Endodermal cell (in vitro differentiated cells): Measurements from ENCODE around the gene PPP2R2C. TPM values are rescaled to one million over a fixed set of nuclear protein-coding genes. Genes with fewer than 3 reads are reported as not detected.

Experiments used
- DNase-seq: peaks from one replicate; pipeline ENCODE4 v3.0.0-alpha.2; 2017
- H3K27ac ChIP-seq: 2 replicates; pipeline ENCODE4 v1.5.1; 2013; ENCODE audit warnings: mild to moderate bottlenecking, low read depth, low read length, moderate library complexity
- H3K27me3 ChIP-seq: 2 replicates; pipeline ENCODE4 v1.6.1; 2013; ENCODE audit warnings: mild to moderate bottlenecking, low read length, moderate library complexity; ENCODE audit not compliant: insufficient read depth, control insufficient read depth, poor library complexity, severe bottlenecking
- H3K36me3 ChIP-seq: 2 replicates; pipeline ENCODE4 v1.7.0; 2013; ENCODE audit warnings: mild to moderate bottlenecking, low read length, moderate library complexity; ENCODE audit not compliant: control insufficient read depth, insufficient read depth
- H3K4me1 ChIP-seq: one replicate; pipeline ENCODE4 v1.7.0; 2013; ENCODE audit warnings: low read length; ENCODE audit not compliant: control insufficient read depth, insufficient read depth
- H3K4me3 ChIP-seq: 2 replicates; pipeline ENCODE4 v1.5.1; 2013; ENCODE audit warnings: mild to moderate bottlenecking, low read length, moderate library complexity
- H3K9ac ChIP-seq: 2 replicates; pipeline ENCODE4 v1.6.1; 2013; ENCODE audit warnings: mild to moderate bottlenecking, low read length, moderate library complexity; ENCODE audit not compliant: poor library complexity, severe bottlenecking; ENCODE audit errors: extremely low read depth
- H3K9me3 ChIP-seq: 2 replicates; pipeline ENCODE4 v1.6.1; 2013; ENCODE audit warnings: mild to moderate bottlenecking, low read length, moderate library complexity; ENCODE audit not compliant: control insufficient read depth
- H3K27ac Mint-ChIP-seq: 2 replicates; pipeline ENCODE4 v1.8.0; 2020; ENCODE audit warnings: mixed read lengths
- H3K27me3 Mint-ChIP-seq: 2 replicates; pipeline ENCODE4 v1.8.0; 2021; ENCODE audit warnings: mild to moderate bottlenecking, mixed read lengths; ENCODE audit not compliant: insufficient read depth
- H3K36me3 Mint-ChIP-seq: 2 replicates; pipeline ENCODE4 v1.8.0; 2020; ENCODE audit warnings: low read depth, mixed read lengths
- H3K4me1 Mint-ChIP-seq: 2 replicates; pipeline ENCODE4 v1.8.0; 2020; ENCODE audit warnings: mixed read lengths
- H3K4me3 Mint-ChIP-seq: 2 replicates; pipeline ENCODE4 v1.8.0; 2020; ENCODE audit warnings: mild to moderate bottlenecking, moderate library complexity, mixed read lengths
- H3K9me3 Mint-ChIP-seq: 2 replicates; pipeline ENCODE4 v1.8.0; 2020; ENCODE audit warnings: mild to moderate bottlenecking, mixed read lengths
- CTCF ChIP-seq: fragments of 200-600 bp; sonication (generic); conservative IDR thresholded peaks from 2 replicates; pipeline ENCODE4 v1.5.0; 2021; ENCODE audit warnings: antibody characterized with exemption, mild to moderate bottlenecking
- WGBS, 2 experiments: methylation state at CpG; one replicate each; pipeline versions ENCODE4 v1.1.5 to v1.1.7; 2013; ENCODE audit warnings: missing lambda C conversion rate in 2 of 2, mixed read lengths in 1 of 2; ENCODE audit not compliant: insufficient coverage in 1 of 2, insufficient read length in 1 of 2; 5-methylcytosine and 5-hydroxymethylcytosine counted together
- total RNA-seq, 2 donors: library from RNA; stranded (reverse); fragmentation: NEBNext Ultra II Directional in 1 of 2; extraction: Animal tissue kit (Norgen Biotek cat#: 25700) in 1 of 2; gene quantifications; 2 replicates in 1 of 2; 3 replicates in 1 of 2; pipeline ENCODE4 v1.2.1, GENCODE V29; 2021

Gene PPP2R2C
- total RNA-seq, 2 donors from 2014 or later, result 4.4 to 19.2 TPM

- H3K4me1 ChIP-seq, result peaks cover 2% of the 10 kb centered on the region
- H3K4me1 Mint-ChIP-seq, result peaks cover 3% of the 10 kb centered on the region
- H3K9me3 ChIP-seq, result no peaks in the 10 kb centered on the region
- H3K27ac ChIP-seq, result no peak overlapping the region
- peak; percentile 61 for TF ChIP-seq CTCF
- H3K27ac Mint-ChIP-seq, result no peak overlapping the region
- WGBS, 2 experiments, result 72 to 76% methylated on average over 5 to 7 of the region's 7 CpGs
- no peak overlapping the region for H3K4me3 ChIP-seq
- H3K4me3 Mint-ChIP-seq, result no peak overlapping the region
- peak; percentile 72 for DNase-seq
- H3K9me3 Mint-ChIP-seq, result no peaks in the 10 kb centered on the region
- H3K36me3 ChIP-seq, result no peaks in the 10 kb centered on the region
- no peak overlapping the region for H3K9ac ChIP-seq
- peaks cover 29% of the 10 kb centered on the region for H3K27me3 Mint-ChIP-seq
- H3K36me3 Mint-ChIP-seq, result no peaks in the 10 kb centered on the region
- H3K27me3 ChIP-seq, result peaks cover 20% of the 10 kb centered on the region
Observed at GRCh38 chr4:6362243-6362885, 110.0 kb downstream of the PPP2R2C start.

DNA sequence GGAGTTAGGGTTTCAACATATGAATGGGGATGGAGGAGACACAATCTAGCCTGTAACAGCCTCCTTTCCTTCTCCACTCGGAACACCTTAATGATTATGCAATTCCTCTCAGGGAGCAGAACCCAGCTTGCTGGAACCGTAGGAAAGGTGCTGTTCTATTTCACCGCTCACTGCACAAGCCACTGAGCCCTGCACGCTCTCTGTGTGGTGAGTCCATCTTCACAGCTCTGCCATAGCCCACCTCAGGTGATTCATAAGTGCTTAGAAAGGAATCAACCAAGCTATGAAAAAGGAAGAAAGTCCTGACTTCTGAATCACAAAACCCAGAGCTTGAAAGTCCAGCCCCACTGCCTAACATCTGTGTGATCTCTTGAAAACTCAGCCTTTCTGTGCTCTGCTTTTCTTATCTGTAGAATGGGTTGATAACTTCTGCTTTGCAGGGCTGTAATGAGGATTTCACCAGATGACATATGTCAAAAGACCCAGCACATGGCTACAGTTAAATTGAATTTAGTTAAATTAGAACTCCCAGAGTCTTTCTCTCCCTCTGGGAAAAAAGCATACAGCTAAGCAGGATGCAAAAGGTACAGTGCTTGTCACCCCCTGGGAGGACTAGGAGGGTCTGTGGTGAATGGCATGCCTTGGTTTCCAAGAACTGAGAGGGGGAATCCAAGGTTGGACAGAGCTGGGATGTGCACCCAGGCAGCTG lies 111.2 kb downstream of the PPP2R2C start:
- no peak overlapping the region for H3K27ac Mint-ChIP-seq
- no peak overlapping the region for H3K4me3 Mint-ChIP-seq
- no peak for DNase-seq
- TF ChIP-seq CTCF, result no peak
- H3K27ac ChIP-seq, result no peak overlapping the region
- H3K27me3 ChIP-seq, result peaks cover 17% of the 10 kb centered on the region
- no peak overlapping the region for H3K4me3 ChIP-seq
- H3K27me3 Mint-ChIP-seq, result peaks cover 22% of the 10 kb centered on the region
- WGBS, 2 experiments, result 76 to 89% methylated on average over 3 to 4 of the region's 4 CpGs
- H3K9ac ChIP-seq, result no peak overlapping the region
- H3K4me1 Mint-ChIP-seq, result no peaks in the 10 kb centered on the region
- no peaks in the 10 kb centered on the region for H3K9me3 ChIP-seq
- no peaks in the 10 kb centered on the region for H3K4me1 ChIP-seq
- H3K9me3 Mint-ChIP-seq, result no peaks in the 10 kb centered on the region
- H3K36me3 ChIP-seq, result no peaks in the 10 kb centered on the region
- no peaks in the 10 kb centered on the region for H3K36me3 Mint-ChIP-seq

DNA sequence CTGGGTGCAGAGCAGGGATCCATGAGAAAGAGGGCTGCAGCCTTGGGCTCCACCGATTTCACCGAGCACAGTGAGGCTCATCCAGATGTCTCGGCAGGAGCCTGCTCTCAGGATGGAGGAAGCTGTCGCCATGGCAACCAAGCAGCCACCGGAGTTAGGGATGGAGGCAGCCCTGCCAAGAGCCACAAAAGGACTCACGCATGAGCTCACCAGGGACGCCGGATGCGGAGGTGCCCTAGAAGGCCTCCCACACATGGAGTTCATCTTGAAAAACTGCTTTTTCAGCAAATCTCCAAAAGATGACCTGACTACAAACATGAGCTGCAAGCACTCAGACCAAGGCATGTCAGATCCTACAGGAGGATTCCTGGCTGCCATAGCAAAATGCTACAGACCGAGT lies 112.0 kb downstream of the PPP2R2C start:
- Mint-ChIP-seq H3K27me3 (peaks cover 14% of the 10 kb centered on the region), H3K36me3 (no peaks in the 10 kb centered on the region), H3K27ac (no peak overlapping the region), H3K9me3 (no peaks in the 10 kb centered on the region), H3K4me3 (no peak overlapping the region), H3K4me1 (no peaks in the 10 kb centered on the region)
- Histone ChIP-seq H3K9ac (no peak overlapping the region), H3K4me1 (no peaks in the 10 kb centered on the region), H3K9me3 (no peaks in the 10 kb centered on the region), H3K36me3 (no peaks in the 10 kb centered on the region), H3K4me3 (no peak overlapping the region), H3K27ac (no peak overlapping the region), H3K27me3 (peaks cover 8% of the 10 kb centered on the region)
- 31 to 42% methylated on average over 10 of the region's 10 CpGs for WGBS, 2 experiments
- TF ChIP-seq CTCF, result no peak
- DNase-seq, result peak; percentile 72
